Testis (tissue), 3 donors: ENCODE results near the gene AQP7. TPM values are rescaled to one million over a fixed set of nuclear protein-coding genes. Genes with fewer than 3 reads are reported as not detected.

Experiments used
- DNase-seq: peaks from one replicate; pipeline ENCODE4 v3.0.0-alpha.2; 2019
- H3K27ac ChIP-seq, 2 donors: fragments of 200-600 bp; sonication (generic); one replicate each; pipeline ENCODE4 v1.5.1; 2019
- H3K27me3 ChIP-seq: fragments of 200-600 bp; sonication (generic); one replicate; pipeline ENCODE4 v1.5.1; 2019
- H3K36me3 ChIP-seq: fragments of 200-600 bp; sonication (generic); one replicate; pipeline ENCODE4 v1.5.1; 2017; ENCODE audit warnings: low read depth; ENCODE audit errors: missing control alignments
- H3K4me1 ChIP-seq: fragments of 200-600 bp; sonication (generic); one replicate; pipeline ENCODE4 v1.5.1; 2019
- H3K4me3 ChIP-seq, 2 donors: fragments of 200-600 bp; sonication (generic); one replicate each; pipeline ENCODE4 v1.5.1; 2017 to 2019
- H3K9me3 ChIP-seq: fragments of 200-600 bp; sonication (generic); one replicate; pipeline ENCODE4 v1.5.1; 2017
- CTCF ChIP-seq, 3 experiments: fragments of 450-650 bp in 2 of 3; fragments of 200-600 bp in 1 of 3; sonication (generic) in 1 of 3; IDR thresholded peaks; one replicate each; pipeline ENCODE4 v1.5.1; 2016 to 2019; ENCODE audit warnings: antibody characterized with exemption in 3 of 3, mild to moderate bottlenecking in 2 of 3, moderate library complexity in 1 of 3
- POLR2A ChIP-seq: fragments of 450-650 bp; IDR thresholded peaks from one replicate; pipeline ENCODE4 v1.6.1; 2017; ENCODE audit warnings: antibody characterized with exemption, mild to moderate bottlenecking, moderate library complexity
- WGBS, 2 donors: methylation state at CpG; one replicate each; pipeline ENCODE4 v1.1.5; 2018; 5-methylcytosine and 5-hydroxymethylcytosine counted together
- intact Hi-C: fragments of 100-400 bp; cut with DNase I; formaldehyde crosslinking; loops from one replicate; pipeline ENCODE4 v1.15.1; 2023; ENCODE audit warnings: low total_unique reads
- polyA plus RNA-seq: library from polyadenylated mRNA; stranded (reverse); fragments of 350-450 nt; fragmentation: Illumina TruSeq; extraction: RNeasy Lipid Tissue Mini Kit (QIAGEN cat#74804); gene quantifications from one replicate; pipeline ENCODE4 v1.2.3, GENCODE V29; 2014; ENCODE audit warnings: low read depth, low replicate concordance; ENCODE audit not compliant: insufficient read depth
- total RNA-seq, 2 donors: library from RNA; depleted of rRNA; stranded (reverse); fragments of >200 nt; gene quantifications; one replicate each; pipeline ENCODE4 v1.2.3, GENCODE V29; 2016

AQP7 gene
- total and polyA plus RNA-seq, 3 donors from 2014 or later: 19.1 to 55.6 (median 37.6) TPM

DNA sequence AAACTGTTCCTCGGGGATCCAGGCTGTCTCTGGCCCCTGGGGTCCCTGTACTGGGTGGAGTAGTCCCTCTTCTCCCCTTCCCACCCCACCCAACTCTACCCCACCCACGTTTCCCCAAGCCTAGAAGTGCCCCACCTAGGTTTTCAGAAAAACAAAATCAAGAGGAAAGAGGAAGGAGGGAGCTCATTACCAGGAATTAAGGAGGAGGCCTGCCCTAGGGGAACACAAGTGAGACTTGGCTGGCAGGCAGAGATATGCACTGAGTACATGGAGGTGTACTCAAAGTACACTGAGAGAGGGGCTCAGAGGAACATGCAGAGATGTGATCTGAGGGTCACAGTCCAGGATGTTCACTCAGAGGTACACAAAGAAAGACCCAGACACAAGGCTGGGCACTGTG, 34.8 kb upstream of the AQP7 start:
- no peak overlapping the region for H3K27ac ChIP-seq
- H3K4me1 ChIP-seq: peaks cover 5% of the 10 kb centered on the region
- intact Hi-C loops: no loop called here
- no peaks in the 10 kb centered on the region for H3K27me3 ChIP-seq
- no peaks in the 10 kb centered on the region for H3K9me3 ChIP-seq
- no peak overlapping the region for H3K4me3 ChIP-seq
- no peak for DNase-seq
- no peak for TF ChIP-seq CTCF (IDR thresholded peaks at IDR 0.05)
- no peak for TF ChIP-seq POLR2A
- H3K36me3 ChIP-seq: no peaks in the 10 kb centered on the region
- WGBS, 2 donors: 58 to 74% methylated on average over 2 of the region's 2 CpGs

- Histone ChIP-seq H3K36me3 (no peaks in the 10 kb centered on the region), H3K9me3 (no peaks in the 10 kb centered on the region), H3K4me3 (no peak overlapping the region), H3K4me1 (peaks cover 5% of the 10 kb centered on the region), H3K27me3 (no peaks in the 10 kb centered on the region), H3K27ac (no peak overlapping the region)
- no peak for TF ChIP-seq CTCF (IDR thresholded peaks at IDR 0.05)
- no peak for TF ChIP-seq POLR2A
- DNase-seq: no peak
- intact Hi-C loops: no loop called here
- WGBS, 2 donors: 68% methylated on average over 8 of the region's 8 CpGs; no CpG with 5 or more reads in 1 of the 2 donors
These were observed 34.1 kb upstream of the AQP7 start for GRCh38 chr9:33436445-33436844.

- Histone ChIP-seq H3K27me3 (no peaks in the 10 kb centered on the region), H3K4me3 (no peak overlapping the region), H3K27ac (no peak overlapping the region), H3K36me3 (no peaks in the 10 kb centered on the region), H3K4me1 (peaks cover 5% of the 10 kb centered on the region), H3K9me3 (no peaks in the 10 kb centered on the region)
- intact Hi-C loops: no loop called here
- DNase-seq: no peak
- no peak for TF ChIP-seq POLR2A
- TF ChIP-seq CTCF (IDR thresholded peaks at IDR 0.05): no peak
- 76 to 79% methylated on average over 8 of the region's 8 CpGs for WGBS, 2 donors
These were observed 33.5 kb upstream of the AQP7 start for GRCh38 chr9:33435821-33436277.

- no peak for DNase-seq
- no peaks in the 10 kb centered on the region for H3K36me3 ChIP-seq
- intact Hi-C loops: no loop called here
- H3K27ac ChIP-seq: no peak overlapping the region
- H3K4me3 ChIP-seq: no peak overlapping the region
- H3K9me3 ChIP-seq: no peaks in the 10 kb centered on the region
- WGBS, 2 donors: 59 to 75% methylated on average over 7 to 16 of the region's 16 CpGs
- TF ChIP-seq CTCF (IDR thresholded peaks at IDR 0.05) (no peak), POLR2A (no peak)
- no peaks in the 10 kb centered on the region for H3K27me3 ChIP-seq
- peaks cover 5% of the 10 kb centered on the region for H3K4me1 ChIP-seq
These were observed 32.1 kb upstream of the AQP7 start for GRCh38 chr9:33434317-33435105.

DNA sequence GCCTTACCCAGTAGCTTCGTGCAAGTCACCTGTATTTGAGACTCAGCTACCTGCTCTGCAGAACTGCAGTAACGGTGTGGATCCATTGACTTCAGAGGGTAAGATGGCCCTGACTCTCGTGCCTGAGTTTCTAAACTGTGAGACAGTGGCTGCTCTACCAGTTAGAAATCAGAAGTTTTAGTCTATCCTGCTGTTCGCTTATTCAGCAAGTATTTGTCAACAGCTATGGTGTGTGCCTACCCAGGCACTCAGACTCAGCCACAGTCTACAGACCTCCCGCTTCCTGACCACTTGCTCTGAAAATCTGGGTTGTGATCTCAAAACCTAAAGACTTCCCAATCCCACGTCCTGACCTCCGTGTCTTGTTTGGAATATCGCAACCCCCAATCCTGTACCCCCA, 31.5 kb upstream of the AQP7 start:
- no peaks in the 10 kb centered on the region for H3K27me3 ChIP-seq
- intact Hi-C loops: no loop called here
- DNase-seq: no peak

More for the DNA sequence above, 31.5 kb upstream of the AQP7 start:
- no peak for TF ChIP-seq POLR2A
- TF ChIP-seq CTCF (IDR thresholded peaks at IDR 0.05): no peak
- 93 to 96% methylated on average over 8 of the region's 8 CpGs for WGBS, 2 donors
- H3K36me3 ChIP-seq: no peaks in the 10 kb centered on the region
- no peak overlapping the region for H3K4me3 ChIP-seq
- peaks cover 5% of the 10 kb centered on the region for H3K4me1 ChIP-seq
- H3K9me3 ChIP-seq: no peaks in the 10 kb centered on the region
- no peak overlapping the region for H3K27ac ChIP-seq
